ENCODE measurements around the gene TOMM5. TPM values are rescaled to one million over a fixed set of nuclear protein-coding genes. Genes with fewer than 3 reads are reported as not detected.
A peak's percentile ranks its signal among the peaks of the same experiment; 100 is the strongest.

The TOMM5 gene
- total RNA-seq, result 53.9 TPM

DNA sequence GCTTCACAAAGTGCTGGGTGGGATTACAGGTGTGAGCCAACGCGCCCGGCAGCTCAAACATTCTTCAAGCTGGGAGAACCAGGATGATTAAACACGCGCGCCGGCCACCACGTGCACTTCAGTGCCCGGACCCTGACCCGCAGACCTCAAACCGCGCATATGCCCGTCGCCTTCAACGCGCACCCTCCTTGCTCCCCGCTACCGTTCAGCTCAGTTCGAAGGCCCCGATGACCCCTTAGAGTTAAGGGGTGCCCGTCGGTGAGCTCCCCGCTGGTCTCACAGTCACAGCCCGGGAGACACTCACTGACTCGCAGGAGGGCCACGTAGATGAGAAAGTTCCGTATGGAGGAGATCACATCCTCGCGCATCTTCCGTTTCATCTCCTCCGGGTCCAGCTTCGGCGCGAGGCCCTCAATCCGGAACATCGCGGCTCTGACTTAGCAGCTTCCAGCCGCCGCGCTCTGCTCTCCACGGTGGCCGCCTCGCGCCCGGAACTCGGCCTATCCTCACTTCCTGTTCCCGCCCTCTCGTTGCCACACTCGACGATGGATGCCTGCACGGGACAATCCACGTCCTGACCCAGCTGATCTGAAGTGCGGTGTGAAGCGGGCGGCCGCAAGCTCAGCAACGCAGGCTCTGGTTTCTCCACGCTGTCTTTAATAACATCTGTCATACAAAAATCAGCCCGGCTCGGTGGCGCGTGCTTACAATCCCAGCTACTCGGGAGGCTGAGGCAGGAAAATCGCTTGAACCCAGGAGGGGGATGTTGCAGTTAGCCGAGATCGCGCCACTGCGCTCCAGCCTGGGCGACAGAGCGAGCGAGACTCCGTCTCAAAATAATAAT is at the start of gene TOMM5:
TOMM5 (minus strand) TSS at position 490 of the 844 bp plus-strand sequence; CDS start at position 425, 65 bp downstream.
- peak; percentile 94 for DNase-seq (ENCODE audit: low spot score)

DNA sequence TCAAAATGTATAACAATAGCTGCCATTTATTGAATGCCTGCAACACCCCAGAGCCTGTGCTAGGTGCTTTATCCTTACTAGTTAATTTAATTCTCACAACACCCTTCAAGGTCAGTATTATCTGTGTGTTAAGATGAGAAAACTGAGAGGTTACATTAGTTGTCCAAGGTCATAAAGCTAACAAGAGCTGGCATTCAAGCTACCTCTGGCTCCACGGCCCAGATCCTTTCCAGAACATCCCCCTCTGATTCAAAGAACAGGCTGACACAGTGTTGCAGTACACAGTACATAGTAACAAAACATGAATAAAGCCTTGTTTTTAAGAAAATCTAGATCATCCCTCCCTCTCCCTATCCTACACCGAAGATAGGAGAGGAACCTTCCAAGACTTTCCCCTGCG is 48.9 kb upstream of the TOMM5 start:
- DNase-seq (ENCODE audit: low spot score), result no peak

DNA sequence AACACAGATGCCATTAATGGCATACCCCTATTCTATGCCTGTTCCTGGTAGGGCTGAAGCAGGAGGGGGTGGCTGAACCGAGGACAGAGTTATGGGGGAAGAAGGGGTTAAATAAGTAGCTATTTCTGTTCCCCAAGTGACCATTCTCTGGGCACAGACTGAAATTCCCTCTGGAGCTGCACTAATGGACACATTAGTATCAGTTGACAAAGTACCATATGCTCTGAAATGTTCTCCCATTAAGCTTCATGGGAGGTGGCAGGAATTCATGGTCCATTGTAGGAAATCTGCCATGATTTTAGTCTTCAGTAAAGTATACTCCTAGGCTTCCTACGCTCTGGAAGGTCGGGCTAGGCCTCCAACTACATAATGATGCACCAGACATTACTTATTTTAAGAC is 47.8 kb upstream of the TOMM5 start:
- DNase-seq (ENCODE audit: low spot score), result no peak

DNA sequence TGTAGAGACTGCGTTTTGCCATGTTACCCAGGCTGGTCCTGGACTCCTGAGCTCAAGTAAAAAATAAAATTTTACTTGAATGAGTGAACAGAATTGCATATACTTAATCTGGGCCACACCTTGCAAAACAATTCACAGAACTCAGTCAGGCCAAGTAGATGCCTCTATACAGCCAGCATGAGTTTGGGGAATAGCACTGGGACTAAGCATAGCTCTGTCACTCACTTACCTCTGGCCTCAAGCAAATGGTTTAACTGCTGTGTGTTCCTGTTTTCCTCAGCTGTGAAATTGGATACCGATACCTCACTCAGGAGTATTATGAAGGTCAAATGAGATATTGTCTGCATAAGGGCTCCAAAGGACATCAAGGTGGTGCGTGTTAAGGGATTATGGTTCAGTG is 47.4 kb upstream of the TOMM5 start:
- no peak for DNase-seq (ENCODE audit: low spot score)

DNA sequence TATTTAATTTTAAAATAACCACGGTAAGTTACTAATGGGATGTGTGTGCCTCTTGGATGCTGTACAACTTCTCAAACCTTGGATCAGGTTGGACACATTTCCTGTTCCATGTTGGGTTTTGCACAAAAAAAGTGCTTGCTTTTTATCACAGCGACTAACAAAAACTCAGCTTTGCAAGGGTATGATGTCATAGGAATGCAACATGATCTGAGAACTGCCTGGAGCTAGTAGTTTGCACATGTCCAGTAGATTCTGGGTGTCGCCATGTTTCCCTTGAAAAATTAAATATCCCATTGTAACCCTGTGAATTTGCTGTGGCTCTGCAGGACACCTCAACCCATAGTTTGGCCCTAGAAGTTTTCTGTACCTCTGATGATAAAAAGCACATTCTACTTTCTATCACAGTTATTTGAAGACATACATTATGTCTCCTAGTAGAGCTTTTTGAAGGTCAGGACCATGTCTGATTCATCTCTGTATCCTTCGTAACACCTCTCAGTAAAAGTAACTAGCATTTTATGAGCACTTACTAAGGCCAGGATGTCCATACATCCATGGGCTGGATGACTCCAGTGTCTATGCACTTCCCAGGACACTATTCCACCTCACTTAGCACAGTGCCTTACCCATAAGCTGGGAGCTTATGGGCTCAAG is 46.8 kb upstream of the TOMM5 start:
- DNase-seq (ENCODE audit: low spot score), result no peak

DNA sequence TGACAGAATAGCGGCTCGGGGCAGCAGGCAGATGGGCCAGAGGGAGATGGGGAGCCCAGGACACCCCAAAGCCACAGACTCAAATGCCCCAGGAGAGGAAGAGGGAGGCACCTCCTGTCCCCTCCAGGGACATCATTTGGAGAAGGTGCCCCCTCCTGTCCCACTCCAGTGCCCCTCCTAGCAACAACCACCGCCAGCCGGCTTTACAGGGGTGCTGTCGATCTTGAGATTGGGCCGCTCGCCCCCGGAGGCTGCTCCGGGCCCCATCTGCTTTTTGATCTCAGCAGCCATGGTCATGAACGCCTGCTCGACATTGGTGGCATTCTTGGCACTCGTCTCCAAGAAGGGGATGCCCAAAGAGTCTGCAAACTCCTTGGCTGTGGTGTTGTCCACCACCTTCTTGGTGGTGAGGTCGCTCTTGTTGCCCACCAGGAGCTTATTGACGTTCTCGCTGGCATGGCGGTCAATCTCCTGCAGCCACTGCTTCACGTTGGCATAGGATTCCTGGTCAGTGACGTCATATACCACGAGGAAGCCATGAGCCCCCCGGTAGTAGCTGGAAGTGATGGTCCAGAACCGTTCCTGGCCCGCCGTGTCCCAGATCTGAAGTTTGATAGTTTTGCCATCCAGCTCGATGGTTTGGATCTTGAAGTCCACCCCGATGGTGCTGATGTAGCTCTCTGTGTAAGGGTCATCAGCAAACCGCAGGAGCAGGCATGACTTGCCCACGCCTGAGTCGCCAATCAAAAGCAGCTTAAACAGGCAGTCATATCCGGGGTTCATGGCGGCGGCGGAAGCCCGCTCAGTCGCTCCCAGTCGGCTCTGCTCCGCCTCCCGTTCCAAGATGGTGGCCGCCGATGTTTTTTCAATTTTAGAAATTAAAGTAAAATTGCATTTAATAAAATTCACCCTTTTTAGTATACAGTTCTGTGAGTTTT is 44.4 kb upstream of the TOMM5 start:
- no peak for DNase-seq (ENCODE audit: low spot score)

DNA sequence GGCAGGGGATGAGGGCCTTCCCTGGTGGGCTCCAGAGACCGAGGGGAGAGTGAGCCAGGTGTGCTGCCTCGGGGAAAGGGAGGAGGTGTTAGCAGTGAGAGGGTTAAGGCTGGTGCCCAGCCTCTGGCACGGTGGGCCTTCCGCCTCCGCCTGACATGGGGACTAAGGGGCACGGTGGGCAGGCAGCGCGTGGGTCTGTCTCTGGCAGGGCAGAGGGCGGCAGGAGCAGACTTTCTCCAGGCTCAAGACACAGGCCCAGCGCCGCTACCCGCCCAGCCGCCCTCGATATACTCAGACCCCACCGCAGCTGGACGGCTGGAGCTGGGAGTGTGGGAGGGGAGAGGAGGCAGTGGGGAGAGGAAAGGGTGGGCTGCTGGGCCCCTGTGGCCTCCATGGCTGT is 43.4 kb upstream of the TOMM5 start:
- DNase-seq (ENCODE audit: low spot score), result no peak

DNA sequence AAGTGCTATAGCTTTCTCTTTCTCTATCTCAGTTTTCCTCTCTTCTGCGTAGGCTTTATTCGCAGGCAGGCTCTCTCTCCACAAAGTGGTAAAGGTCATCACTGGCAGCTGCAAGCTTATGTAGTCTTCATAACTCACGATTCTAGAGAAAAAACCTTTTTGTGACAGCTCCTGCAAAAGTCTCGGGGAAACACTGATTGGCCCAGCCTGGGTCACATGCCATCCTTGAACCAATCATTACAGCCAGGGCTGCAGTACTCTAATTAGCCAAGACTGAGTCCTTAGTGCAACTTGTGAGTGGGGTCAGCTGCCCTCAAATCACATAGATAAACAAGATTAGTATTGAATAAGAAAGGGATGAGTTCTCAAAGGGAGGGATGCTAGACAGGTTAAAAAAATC is 40.1 kb upstream of the TOMM5 start:
- DNase-seq (ENCODE audit: low spot score), result no peak

DNA sequence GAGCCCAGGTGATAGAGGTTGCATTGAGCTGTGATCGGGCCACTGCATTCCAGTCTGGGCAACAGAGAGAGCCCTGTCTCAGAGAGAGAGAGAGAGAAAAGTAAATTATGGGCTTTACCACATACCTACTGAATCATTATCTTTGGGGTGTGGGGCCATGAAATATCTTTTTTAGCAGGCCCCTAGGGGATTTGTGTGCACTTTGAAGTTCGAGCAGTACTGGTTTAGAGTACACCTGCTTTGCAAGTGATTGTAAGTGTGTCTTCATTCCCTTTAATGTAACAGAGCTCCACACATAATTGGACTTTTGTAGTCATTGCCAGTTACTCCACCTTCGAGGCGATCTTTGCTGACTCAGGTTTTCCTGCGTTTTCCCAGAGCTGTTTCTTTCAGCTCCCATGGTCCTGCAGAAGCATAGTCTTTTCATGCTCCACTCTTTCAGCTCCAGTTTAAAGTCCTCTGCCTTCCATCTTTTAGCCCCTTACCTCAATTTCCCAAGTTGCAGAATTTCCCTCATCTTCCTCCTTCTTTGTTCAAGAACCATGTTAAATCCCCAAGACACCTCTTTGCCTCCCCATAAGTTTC is 34.4 kb upstream of the TOMM5 start:
- DNase-seq (ENCODE audit: low spot score), result no peak

DNA sequence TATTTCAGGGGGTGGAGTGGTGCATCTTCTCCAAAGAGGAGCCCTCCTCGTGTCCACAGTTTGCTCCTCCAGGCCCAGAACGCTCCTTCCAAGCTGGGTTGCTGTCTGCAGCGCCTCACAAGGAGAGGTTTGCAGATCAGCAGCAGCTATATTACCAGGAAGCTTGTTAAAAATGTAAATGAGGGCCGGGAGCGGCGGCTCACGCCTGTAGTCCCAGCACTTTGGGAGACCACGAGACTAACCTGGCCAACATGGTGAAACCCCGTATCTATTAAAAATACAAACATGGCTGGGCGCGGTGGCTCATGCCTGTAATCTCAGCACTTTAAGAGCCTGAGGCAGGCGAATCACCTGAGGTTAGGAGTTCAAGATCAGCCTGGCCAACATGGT is 33.4 kb upstream of the TOMM5 start:
- DNase-seq (ENCODE audit: low spot score), result no peak

DNA sequence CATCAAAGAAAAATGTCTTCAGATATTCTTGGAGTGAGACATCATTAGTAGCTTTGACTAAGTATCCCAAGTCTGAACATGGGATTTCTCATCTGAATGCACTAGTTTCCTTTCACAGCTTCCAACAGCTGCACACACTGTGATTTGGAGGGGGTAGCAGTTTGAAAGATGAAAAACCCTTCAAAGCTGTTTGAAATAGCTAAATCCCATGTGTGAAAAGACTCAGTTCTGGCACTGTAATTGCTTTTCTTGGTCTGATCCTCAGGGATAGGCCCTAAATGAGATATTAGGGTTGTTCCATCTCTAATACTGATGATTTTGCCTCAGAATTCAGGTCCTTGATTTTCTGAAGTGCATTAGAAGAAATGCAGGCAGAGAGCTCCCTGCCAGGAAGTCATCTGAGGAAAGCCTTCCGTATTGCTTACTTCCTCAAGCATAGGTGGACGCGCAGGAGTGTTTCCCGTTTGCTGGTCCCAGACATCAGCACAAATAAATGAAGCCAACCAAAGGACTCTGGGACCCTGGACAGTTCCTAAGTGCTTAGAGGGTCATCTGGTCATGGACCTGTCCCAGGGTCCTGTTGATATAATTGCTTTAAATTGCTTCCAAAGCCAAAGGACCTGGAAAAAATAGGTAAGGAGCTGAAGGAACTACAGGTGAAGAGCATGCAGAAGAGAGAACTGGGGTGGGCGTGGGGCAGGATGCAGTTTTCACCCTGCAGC is 32.8 kb upstream of the TOMM5 start:
- no peak for DNase-seq (ENCODE audit: low spot score)

DNA sequence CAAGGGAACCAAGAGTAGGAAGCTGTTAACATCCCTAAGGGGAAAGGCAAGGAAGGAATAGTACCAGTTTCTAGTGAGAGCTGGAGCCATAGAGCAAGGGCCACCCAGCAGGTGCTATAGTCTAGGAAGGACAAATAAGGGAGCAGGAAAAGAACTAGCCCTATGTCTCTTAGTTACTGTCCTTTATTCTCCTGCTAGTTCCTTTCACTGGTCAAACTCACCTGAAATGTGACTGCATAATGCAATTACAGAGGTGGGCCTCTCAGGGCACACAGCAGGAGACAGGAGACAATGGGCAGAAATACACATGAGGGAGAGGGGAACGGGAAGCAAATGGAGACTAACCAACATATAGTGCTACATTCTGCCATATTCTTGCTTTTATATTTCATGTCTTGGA is 31.7 kb upstream of the TOMM5 start:
- DNase-seq (ENCODE audit: low spot score), result no peak

DNA sequence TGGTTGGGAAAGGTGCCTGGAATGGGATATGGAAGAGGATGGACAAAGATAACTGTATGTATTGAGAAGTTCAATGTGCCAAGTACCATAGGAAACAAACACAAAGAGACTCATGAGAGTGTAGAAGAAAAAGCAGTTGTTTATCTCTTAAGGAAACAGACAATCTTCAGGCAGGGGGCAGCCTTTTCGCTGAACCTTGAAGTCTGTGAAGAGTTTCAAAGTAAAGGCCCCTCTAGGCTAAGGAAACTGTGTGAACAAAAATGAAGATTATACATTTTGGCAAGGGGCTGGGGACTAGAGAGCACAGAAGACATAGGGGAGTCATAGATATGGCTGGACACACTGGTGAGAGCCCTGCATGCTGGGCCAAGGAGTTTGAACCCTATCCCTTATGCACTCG is 30.9 kb upstream of the TOMM5 start:
- DNase-seq (ENCODE audit: low spot score), result no peak

DNA sequence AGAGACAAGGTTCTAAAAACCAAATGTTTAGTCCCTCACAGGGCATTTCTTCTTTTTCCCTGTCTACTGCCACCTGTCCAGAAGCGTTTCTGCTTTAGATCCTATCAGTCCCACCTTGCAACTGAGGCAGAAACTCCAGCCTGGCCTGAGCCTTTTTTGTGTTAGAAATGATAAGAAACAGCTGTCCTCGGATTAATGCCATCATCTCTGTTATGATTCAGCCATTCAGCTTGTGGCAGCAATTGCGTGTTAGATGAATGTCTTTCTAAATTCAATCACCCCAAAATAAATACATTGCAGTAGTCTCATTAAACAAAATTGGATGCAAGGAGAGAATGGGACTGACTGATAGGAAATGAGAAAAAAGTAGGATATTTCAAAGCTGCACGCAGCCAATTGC is 30.1 kb upstream of the TOMM5 start:
- no peak for DNase-seq (ENCODE audit: low spot score)

DNA sequence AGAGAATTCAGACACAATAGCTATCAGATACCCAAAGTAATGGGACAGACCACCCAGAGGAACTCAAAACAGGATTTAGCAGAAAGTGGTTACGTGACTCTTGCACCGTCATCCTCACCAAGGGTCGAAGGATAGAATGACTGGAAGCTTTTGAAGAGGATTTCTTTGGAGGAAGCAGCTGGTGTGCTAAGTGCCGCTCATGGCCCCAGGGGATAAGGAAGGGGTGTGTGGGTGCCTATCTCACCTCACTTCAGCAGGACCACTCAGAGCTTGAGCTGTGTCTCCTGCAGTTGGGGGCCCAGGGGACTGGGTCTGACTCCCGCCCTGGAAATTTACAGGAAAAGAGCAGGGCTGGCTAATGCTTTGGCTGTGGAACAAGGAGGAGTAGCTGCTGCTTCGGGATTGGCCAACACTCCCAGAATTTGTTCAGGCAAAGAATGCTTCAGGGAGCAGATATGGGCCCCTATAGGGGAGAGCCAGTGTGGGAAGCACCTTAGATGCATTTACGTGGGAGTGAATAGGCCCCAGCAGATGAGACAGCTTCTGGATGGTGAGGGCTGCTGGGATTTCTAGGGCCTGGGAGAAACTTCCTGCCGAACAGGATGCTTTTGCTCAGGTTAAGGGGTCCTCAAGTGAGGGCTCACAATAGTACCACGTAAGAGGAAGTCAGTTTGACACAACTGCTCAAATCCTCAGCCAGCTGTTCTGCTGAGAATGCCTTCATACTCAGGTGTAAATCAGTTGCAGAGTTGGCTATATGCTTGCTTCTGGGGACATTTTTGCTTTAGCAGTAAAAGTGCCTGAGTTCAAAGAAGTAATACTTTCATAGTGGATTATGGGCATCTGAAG is 29.1 kb upstream of the TOMM5 start:
- DNase-seq (ENCODE audit: low spot score), result no peak

DNA sequence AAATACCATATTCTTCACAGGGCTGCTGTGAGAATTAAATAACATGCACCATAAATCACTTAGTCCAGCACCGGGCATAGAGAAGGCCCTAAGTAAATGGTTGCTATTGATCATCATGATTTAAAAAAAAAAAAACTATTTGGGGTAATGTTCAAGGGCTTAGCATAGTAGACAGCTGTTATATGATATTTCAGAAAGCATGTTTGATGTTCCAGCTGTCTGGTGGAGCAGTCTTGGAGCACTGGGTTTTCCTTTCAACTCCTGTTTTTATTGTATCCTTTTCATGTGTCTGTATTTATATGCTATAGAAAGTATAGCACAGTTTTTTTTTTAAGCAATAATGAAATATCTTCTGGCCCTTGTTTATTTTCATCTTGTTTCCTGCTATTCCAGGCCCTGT is 28.0 kb upstream of the TOMM5 start:
- DNase-seq (ENCODE audit: low spot score), result no peak

DNA sequence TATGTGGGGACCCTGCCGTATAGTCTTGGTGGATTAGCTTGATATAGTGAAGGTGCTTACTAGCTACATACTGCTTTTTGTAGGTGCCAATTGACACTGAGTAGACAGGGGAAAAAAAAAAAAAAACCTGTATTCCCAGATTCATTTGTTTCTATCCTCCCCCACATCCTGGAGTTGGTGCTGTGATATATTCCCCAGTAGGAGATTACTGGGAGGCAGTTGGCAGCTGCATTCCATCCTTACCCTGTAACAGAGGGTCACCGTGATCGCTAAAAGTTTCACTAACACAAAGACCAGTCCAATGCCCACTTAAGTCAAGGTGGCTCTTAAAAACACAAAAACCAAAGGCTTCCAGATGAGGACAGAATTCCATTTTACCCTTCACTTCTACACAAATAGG is 27.4 kb upstream of the TOMM5 start:
- no peak for DNase-seq (ENCODE audit: low spot score)

DNA sequence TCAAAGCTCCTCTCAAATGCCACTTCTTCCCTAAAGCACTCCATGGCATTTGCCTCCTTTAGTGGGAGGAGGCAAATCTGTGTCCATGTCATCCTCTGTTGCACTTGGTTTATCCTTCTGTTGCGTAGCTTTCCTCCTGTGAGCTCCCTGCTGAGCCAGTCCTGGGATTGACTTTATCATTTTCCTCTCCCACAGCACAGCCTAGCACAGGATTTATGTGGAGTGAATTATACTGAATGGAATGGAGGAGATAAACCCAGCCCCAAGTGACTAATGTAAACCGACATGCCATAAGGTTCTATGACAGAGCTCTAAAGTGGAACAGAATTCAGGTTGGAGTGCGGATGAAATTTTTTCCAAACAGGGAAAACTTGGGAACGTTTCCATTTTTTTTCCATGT is 26.4 kb upstream of the TOMM5 start:
- no peak for DNase-seq (ENCODE audit: low spot score)

DNA sequence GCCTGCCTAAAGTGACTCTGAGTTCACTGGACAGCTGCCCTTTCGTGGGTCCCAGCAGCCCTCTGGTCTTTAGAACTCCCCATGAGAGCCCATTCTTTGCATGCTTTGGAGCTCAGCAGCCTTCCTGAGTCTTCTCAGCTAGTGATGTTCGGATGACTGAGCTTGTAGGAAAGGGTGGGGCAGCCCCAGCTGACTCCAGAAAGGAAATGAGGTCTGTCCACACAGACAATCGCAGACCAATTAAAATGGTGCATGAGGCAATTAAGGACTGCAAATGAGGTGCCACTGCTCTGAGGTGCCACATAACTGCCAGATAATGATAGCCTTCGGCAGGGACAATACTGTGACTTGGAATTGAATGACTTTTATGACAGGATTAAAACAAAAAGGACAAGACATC is 25.4 kb upstream of the TOMM5 start:
- DNase-seq (ENCODE audit: low spot score), result no peak

DNA sequence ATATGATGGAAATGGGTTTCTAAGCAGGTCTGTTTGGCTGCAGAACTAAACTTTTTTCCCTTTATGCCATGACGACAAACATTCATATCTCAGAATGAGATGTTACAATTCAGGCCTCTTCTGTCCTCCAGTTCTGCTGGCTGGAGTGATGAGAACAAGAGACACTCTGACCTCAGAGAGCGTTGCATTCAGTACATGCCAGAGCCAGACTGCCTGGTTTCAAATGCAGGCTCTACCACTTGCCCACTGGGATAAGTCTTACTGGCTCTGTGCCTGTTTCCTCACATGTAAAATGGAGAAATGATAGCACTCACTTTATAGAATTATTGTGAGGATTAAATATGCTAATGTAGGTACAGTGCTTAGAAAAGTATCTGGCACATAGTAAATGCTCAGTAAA is 24.8 kb upstream of the TOMM5 start:
- no peak for DNase-seq (ENCODE audit: low spot score)
